ENCODE data around the gene MBP.

MBP gene

GRCh38 chr18:76977684-76978232, 154.8 kb downstream of the MBP start:
- Histone ChIP-seq H3K9ac (ENCODE audit: insufficient read length) (no peak overlapping the region), H3K9me3 (ENCODE audit: low read depth, low read length) (no peaks in the 10 kb centered on the region), H3K36me3 (ENCODE audit: insufficient read depth, low read length) (no peaks in the 10 kb centered on the region), H3K27ac (no peak overlapping the region), H3K4me3 (no peak overlapping the region)
- TF ChIP-seq EZH2 (IDR thresholded peaks at IDR 0.05) (no peak), FOXP2 (optimal IDR thresholded peaks at IDR 0.05; ENCODE audit: control extremely low read depth, extremely low read length, insufficient read depth) (no peak), POLR2AphosphoS5 (IDR thresholded peaks at IDR 0.05; ENCODE audit: borderline replicate concordance, low read depth, low read length) (no peak)
- DNase-seq (ENCODE audit: low read depth, low spot score), result no peak

- Histone ChIP-seq H3K4me3 (no peak overlapping the region), H3K9ac (ENCODE audit: insufficient read length) (no peak overlapping the region), H3K36me3 (ENCODE audit: insufficient read depth, low read length) (no peaks in the 10 kb centered on the region), H3K9me3 (ENCODE audit: low read depth, low read length) (no peaks in the 10 kb centered on the region), H3K27ac (no peak overlapping the region)
- no peak for DNase-seq (ENCODE audit: low read depth, low spot score)
- TF ChIP-seq POLR2AphosphoS5 (IDR thresholded peaks at IDR 0.05; ENCODE audit: borderline replicate concordance, low read depth, low read length) (no peak), FOXP2 (optimal IDR thresholded peaks at IDR 0.05; ENCODE audit: control extremely low read depth, extremely low read length, insufficient read depth) (no peak), EZH2 (IDR thresholded peaks at IDR 0.05) (no peak)
Observed at GRCh38 chr18:76977108-76977621, 155.4 kb downstream of the MBP start.

DNA sequence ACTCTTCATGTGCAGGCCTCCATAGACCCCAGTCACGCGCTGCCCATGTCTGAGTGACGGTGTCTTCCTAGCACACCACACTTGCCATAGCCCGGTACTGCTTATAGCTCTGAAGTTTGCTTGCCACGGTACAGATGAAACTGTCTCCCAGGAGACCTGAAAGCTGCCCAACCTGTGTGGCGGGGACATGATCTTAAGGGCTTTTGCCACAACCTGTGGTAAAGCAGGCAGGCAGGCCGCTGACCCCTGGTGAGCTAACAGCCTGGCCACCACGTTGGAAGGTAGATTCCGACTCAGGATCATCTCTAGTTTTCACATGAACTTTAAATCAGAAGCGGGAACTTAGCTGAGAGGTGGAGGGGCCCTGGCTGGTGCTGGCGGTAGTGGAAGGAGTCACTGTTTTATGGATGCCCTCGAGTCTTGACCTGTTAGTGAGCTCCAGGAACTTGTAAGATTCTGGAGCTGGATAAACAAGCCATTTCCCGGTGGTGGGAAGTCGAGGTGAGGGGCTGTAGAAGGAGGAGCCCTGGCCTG, 156.9 kb downstream of the MBP start:
- DNase-seq (ENCODE audit: low read depth, low spot score), result no peak
- H3K27ac ChIP-seq, result no peak overlapping the region

DNA sequence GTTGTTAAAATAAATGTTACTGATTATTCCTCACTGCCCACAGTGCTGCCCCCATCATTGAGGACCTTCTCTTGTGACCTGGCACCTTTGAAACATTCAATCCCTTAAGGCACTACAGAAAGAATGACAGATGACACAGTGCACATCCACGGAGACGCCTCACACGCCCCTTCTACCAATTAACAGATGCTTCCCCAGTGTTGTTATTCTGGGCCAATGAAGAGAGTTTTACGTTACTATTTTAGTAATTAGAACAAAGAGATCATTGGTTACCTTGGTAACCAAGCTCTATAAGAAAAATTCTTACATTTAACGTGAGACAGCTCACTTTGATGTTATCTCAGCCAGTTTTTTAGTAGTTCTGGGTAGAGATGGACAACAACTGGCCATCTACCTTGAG, 158.2 kb downstream of the MBP start:
- no peak overlapping the region for H3K4me3 ChIP-seq
- no peak for TF ChIP-seq POLR2AphosphoS5 (IDR thresholded peaks at IDR 0.05; ENCODE audit: borderline replicate concordance, low read depth, low read length)
- no peak for TF ChIP-seq EZH2 (IDR thresholded peaks at IDR 0.05)
- TF ChIP-seq FOXP2 (optimal IDR thresholded peaks at IDR 0.05; ENCODE audit: control extremely low read depth, extremely low read length, insufficient read depth), result no peak
- H3K36me3 ChIP-seq (ENCODE audit: insufficient read depth, low read length), result no peaks in the 10 kb centered on the region
- no peak overlapping the region for H3K27ac ChIP-seq
- no peak for DNase-seq (ENCODE audit: low read depth, low spot score)
- H3K9me3 ChIP-seq (ENCODE audit: low read depth, low read length), result no peaks in the 10 kb centered on the region
- H3K9ac ChIP-seq (ENCODE audit: insufficient read length), result no peak overlapping the region

More for the DNA sequence above, 156.9 kb downstream of the MBP start:
- H3K4me3 ChIP-seq, result no peak overlapping the region
- H3K36me3 ChIP-seq (ENCODE audit: insufficient read depth, low read length), result no peaks in the 10 kb centered on the region
- TF ChIP-seq EZH2 (IDR thresholded peaks at IDR 0.05) (no peak), FOXP2 (optimal IDR thresholded peaks at IDR 0.05; ENCODE audit: control extremely low read depth, extremely low read length, insufficient read depth) (no peak), POLR2AphosphoS5 (IDR thresholded peaks at IDR 0.05; ENCODE audit: borderline replicate concordance, low read depth, low read length) (no peak)
- H3K9ac ChIP-seq (ENCODE audit: insufficient read length), result no peak overlapping the region
- no peaks in the 10 kb centered on the region for H3K9me3 ChIP-seq (ENCODE audit: low read depth, low read length)

GRCh38 chr18:76973520-76974266, 158.9 kb downstream of the MBP start:
- no peak overlapping the region for H3K4me3 ChIP-seq
- H3K27ac ChIP-seq, result no peak overlapping the region
- no peaks in the 10 kb centered on the region; the same call in 1 of the 2 replicates for H3K36me3 ChIP-seq (ENCODE audit: insufficient read depth, low read length)
- H3K9me3 ChIP-seq (ENCODE audit: low read depth, low read length), result no peaks in the 10 kb centered on the region
- no peak for DNase-seq (ENCODE audit: low read depth, low spot score)
- TF ChIP-seq POLR2AphosphoS5 (IDR thresholded peaks at IDR 0.05; ENCODE audit: borderline replicate concordance, low read depth, low read length) (no peak), EZH2 (IDR thresholded peaks at IDR 0.05) (no peak), FOXP2 (optimal IDR thresholded peaks at IDR 0.05; ENCODE audit: control extremely low read depth, extremely low read length, insufficient read depth) (no peak)
- no peak overlapping the region for H3K9ac ChIP-seq (ENCODE audit: insufficient read length)

DNA sequence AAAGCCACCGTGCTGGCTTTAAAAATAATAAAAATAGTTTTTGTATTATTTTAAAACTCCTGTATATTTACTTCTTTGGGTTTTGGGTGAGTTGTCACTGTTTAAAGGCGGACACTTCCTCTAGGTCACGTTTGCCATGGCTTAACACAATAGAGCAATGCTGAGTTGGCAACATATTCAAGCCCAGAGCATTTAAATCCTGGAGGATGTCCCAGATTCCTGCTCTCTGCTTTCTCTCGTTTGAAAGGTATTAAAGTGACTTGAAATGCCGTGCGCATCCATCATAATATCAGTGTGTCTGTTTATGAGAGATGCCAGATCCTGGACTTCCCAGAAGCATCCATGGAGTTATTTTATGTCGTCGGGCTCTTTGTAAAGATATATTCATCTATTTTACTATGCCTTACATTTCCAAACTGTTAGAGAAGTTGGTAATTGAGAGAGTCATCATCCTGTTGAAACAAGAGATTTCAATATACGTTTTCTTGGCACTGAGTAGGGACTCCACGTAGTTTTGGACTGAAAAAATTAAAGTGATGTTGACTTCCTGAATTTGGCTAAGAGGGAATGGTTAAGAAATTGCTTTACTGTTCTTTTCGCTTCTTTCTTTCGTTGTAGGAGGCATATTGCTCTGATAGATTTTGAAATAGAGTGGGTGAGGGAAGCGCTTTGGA, 159.6 kb downstream of the MBP start:
- no peak overlapping the region for H3K27ac ChIP-seq
- no peaks in the 10 kb centered on the region; the same call in 1 of the 2 replicates for H3K36me3 ChIP-seq (ENCODE audit: insufficient read depth, low read length)
- TF ChIP-seq EZH2 (IDR thresholded peaks at IDR 0.05) (no peak), POLR2AphosphoS5 (IDR thresholded peaks at IDR 0.05; ENCODE audit: borderline replicate concordance, low read depth, low read length) (no peak), FOXP2 (optimal IDR thresholded peaks at IDR 0.05; ENCODE audit: control extremely low read depth, extremely low read length, insufficient read depth) (no peak)
- DNase-seq (ENCODE audit: low read depth, low spot score), result no peak
- no peak overlapping the region for H3K4me3 ChIP-seq
- no peaks in the 10 kb centered on the region for H3K9me3 ChIP-seq (ENCODE audit: low read depth, low read length)
- H3K9ac ChIP-seq (ENCODE audit: insufficient read length), result no peak overlapping the region

GRCh38 chr18:76972241-76972640, 160.3 kb downstream of the MBP start:
- no peak for DNase-seq (ENCODE audit: low read depth, low spot score)

More at GRCh38 chr18:76972241-76972640, 160.3 kb downstream of the MBP start:
- Histone ChIP-seq H3K27ac (no peak overlapping the region), H3K36me3 (ENCODE audit: insufficient read depth, low read length) (no peaks in the 10 kb centered on the region; the same call in 1 of the 2 replicates), H3K9ac (ENCODE audit: insufficient read length) (no peak overlapping the region), H3K4me3 (no peak overlapping the region), H3K9me3 (ENCODE audit: low read depth, low read length) (no peaks in the 10 kb centered on the region)
- TF ChIP-seq FOXP2 (optimal IDR thresholded peaks at IDR 0.05; ENCODE audit: control extremely low read depth, extremely low read length, insufficient read depth) (no peak), EZH2 (IDR thresholded peaks at IDR 0.05) (no peak), POLR2AphosphoS5 (IDR thresholded peaks at IDR 0.05; ENCODE audit: borderline replicate concordance, low read depth, low read length) (no peak)
